Measurements from ENCODE around the gene RUBCNL. TPM values are rescaled to one million over a fixed set of nuclear protein-coding genes. Genes with fewer than 3 reads are reported as not detected.
"Not testable (repeated sequence)": the region's sequence is repeated elsewhere in the genome, so short reads cannot be mapped to it uniquely, and the experiment has no call there.

RUBCNL gene, protein sequence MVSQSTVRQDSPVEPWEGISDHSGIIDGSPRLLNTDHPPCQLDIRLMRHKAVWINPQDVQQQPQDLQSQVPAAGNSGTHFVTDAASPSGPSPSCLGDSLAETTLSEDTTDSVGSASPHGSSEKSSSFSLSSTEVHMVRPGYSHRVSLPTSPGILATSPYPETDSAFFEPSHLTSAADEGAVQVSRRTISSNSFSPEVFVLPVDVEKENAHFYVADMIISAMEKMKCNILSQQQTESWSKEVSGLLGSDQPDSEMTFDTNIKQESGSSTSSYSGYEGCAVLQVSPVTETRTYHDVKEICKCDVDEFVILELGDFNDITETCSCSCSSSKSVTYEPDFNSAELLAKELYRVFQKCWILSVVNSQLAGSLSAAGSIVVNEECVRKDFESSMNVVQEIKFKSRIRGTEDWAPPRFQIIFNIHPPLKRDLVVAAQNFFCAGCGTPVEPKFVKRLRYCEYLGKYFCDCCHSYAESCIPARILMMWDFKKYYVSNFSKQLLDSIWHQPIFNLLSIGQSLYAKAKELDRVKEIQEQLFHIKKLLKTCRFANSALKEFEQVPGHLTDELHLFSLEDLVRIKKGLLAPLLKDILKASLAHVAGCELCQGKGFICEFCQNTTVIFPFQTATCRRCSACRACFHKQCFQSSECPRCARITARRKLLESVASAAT
- 6.7 TPM for total RNA-seq
- long read RNA-seq, partial matches to known transcripts = 0 of 17 reads
- long read RNA-seq, other reads (novel, unspliced or antisense) = 14 of 17 reads

- DNase-seq (ENCODE audit: low spot score) = no peak
Measured at GRCh38 chr13:46387064-46387851, at the start of gene RUBCNL. Gene RUBCNL, minus strand, starts transcription at chr13:46387252. Its CDS starts 14,777 bp downstream, at chr13:46372475.

DNA sequence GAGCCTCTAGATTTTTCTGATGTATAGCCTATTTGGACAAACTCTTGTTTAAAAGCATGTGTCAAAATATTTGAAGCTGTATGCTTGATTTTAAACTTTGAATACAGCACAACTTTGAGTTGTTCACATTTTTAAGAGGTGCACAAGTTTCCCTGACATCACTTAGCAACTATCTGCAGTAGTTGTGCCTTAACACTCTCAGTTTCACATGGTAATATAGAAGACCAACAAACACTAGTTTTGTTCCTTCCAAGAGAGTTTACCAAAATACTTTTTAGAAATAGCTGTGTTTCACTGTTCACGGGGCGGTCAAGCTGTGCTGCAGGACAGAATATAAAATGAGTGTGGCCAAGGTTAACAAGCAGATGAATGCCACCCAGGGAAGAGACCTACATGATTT lies 42.5 kb upstream of the RUBCNL start:
- not testable (repeated sequence) for DNase-seq (ENCODE audit: low spot score)

DNA sequence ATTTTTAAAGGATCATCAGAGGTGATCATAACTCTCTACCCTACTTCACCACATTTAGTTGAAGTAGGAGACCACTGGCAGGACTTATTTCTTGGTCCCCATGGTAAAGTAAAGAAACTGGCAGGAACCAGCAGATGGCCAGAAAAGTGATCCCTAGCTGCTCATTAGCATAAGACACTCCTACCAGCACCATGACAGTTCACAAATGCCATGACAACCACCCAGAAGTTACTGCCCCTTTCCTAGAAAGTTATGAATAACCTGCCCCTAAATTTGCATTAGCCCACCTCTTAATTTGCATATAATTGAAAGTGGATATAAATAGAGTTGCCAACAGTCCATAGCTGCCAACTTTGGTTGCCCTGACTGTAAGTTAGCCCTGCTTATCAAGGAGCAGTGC lies 18.4 kb upstream of the RUBCNL start:
- no peak for DNase-seq (ENCODE audit: low spot score)

DNA sequence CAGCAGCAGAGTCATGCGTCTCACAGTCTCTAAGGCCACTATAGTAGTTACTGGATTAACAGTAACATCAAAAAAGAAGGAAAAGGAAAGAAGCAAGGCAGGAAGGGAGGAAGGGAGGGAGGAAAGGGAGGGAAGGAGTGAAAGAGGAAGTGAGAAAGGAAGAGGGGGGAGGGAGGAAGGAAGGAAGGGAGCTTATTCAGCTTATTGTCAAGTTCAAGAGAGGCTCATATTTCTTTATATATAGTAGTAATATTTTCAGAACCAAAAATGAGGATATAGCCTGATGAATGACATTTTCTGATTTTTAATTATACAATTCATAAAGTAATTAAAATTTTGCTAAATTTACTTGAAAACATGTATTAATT lies 17.7 kb upstream of the RUBCNL start:
- DNase-seq (ENCODE audit: low spot score) = no peak

DNA sequence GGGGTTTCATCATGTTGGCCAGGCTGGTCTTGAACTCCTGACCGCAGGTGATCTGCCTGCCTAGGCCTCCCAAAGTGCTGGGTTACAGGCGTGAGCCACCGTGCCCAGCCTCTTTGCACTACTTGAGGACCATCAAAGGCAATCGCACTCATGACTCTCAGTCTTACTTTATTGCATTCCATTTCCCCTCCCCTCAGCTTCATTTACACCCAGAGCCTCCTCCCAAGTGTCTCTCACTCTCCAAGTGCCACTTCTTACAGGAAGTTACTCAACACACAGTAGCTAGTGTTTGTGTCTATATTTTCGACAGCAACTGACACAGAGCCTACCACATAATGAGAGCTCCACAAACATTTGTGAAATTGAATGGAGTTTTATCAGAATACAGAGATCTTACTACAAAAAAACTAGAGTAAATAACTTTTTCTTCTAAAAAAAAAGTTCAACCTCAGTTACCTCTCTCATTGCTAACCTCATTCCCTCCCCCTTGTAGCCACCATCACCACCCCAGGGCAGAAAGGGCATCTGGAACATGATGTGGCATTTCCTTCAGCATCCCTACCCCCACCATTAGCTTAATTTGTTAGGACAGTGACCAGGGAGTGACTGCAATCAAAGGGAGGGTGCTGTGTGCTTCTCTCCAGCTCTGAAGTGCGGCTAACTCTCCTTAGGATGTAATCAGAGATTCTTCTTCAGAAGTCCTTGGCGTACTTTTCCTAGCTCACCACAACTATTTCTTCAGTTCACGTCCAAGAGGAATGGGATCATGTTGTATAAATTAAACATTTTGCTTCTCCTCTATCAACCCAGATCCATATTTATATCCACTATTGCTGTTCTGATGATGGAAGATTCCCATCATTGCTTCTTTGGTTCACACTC lies 17.0 kb upstream of the RUBCNL start:
- DNase-seq (ENCODE audit: low spot score) = no peak

- DNase-seq (ENCODE audit: low spot score) = no peak
Measured at GRCh38 chr13:46402178-46402577, 15.1 kb upstream of the RUBCNL start.

DNA sequence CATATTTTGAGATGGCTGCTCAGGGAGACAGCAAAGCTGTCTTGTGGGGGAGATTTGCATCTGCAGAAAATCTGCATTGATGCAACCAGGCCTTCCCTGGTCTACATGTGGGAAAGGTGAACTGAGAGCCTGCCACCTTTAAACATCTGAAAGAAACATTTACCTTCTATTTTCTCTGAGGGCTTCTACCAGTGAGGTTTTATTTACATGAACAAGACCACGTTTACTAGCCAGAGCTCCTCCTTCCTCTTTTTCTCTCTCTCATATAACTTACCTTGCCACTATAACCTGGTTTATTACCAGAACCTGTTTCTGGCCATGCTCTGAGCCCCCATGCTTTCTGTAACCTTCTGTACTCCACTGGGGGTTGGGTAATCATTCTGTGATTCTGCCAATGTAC lies 14.4 kb upstream of the RUBCNL start:
- DNase-seq (ENCODE audit: low spot score) = no peak

GRCh38 chr13:46396341-46396740 lies 9.3 kb upstream of the RUBCNL start:
- DNase-seq (ENCODE audit: low spot score) = no peak

DNA sequence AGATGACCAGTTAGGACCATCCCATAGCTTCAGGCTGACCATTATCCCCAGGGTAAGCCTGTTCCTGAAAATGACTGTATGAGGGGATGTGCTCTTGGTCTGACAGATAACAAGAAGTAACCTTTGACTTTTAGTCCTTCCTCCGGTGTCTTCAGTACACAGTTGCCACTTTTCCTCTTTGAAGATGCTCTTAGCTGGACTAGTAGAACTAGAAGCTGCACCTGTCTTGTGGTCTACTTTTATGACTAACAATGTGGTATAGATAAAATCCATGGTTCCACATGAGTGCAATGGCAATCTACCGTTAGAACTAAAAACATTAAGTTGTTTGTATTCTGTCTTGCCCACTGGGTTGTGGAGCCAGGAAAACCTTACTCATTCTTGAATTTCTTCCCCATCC lies 5.9 kb upstream of the RUBCNL start:
- no peak for DNase-seq (ENCODE audit: low spot score)

GRCh38 chr13:46389457-46390451 lies 2.7 kb upstream of the RUBCNL start:
- DNase-seq (ENCODE audit: low spot score) = no peak

DNA sequence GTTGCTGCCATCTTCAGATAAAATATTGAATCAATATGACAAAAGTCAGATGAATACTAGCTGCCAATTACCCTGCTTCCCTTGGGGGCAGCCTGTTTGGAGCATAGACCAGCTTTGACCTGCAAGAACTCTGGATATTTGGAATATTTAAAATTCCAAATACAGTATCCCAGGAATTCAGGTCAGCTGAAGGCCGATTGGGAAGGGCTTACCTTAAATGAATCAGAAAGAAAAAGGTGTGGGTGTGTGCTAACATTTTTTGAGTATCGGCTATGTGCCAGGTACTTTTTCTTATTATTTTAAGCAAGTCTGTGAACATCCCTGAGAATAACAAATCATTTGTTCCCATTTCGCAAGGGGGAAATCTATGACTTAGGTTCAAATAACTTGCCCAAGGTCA lies 1.8 kb upstream of the RUBCNL start:
- DNase-seq (ENCODE audit: low spot score) = no peak

GRCh38 chr13:46388308-46388707 lies 1.3 kb upstream of the RUBCNL start:
- no peak for DNase-seq (ENCODE audit: low spot score)

DNA sequence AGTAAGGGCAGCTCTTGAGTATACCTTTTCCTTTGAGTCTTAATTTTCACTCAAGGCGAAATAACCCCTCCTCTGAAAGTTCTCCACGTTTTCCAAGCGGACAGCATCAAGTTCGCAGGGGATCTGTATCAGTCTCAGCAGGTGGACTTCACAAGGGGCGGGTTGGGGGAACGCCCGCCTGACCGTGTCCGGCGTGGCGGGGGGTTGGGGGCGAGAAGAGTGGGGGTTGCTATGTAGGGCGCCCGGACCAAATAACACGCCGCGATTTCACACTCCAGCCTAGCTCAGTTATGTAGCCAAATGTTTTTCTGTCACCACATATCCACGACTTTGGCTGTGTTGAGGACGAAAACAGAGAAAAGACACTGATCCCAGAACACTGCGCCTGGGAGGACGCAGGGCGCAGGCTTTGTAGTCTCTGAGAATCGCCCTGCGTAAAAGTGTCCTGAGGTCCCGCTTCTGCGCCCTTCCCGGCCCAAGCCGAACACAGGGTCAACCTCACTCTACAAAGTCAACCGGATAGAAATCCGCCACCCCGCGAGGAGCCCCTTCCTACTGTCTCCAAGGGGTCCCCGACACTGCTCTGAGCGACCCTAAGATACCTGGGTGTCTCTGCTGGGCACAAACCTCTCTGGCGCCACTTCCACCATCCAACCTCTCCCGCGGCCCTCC lies 524 bp downstream of the RUBCNL start:
- no peak for DNase-seq (ENCODE audit: low spot score)

DNA sequence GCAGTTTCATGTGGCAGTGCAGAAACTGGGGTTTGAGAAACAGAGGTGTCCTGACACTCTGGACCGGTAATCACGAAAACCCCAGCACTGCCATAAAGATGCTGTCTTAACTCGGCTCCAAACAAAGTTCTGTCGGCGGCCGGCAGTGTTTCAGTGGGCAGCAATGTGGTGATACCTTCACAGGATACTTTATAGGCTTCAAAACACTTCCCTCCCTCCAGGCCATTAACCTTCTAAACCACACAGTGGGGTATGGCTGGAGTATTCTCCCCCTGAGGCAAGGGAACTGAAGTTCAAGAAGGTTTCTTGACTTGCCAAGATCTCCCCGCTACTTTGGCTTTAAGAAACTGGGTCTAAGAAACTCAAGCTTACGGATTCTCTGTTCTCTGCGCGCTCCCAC lies 1.1 kb downstream of the RUBCNL start:
- no peak for DNase-seq (ENCODE audit: low spot score)

- no peak for DNase-seq (ENCODE audit: low spot score)
Measured at GRCh38 chr13:46383383-46383782, 3.7 kb downstream of the RUBCNL start.

GRCh38 chr13:46382224-46382623 lies 4.8 kb downstream of the RUBCNL start:
- no peak for DNase-seq (ENCODE audit: low spot score)

GRCh38 chr13:46380242-46380641 lies 6.8 kb downstream of the RUBCNL start:
- DNase-seq (ENCODE audit: low spot score) = no peak

- no peak for DNase-seq (ENCODE audit: low spot score)
Measured at GRCh38 chr13:46379611-46380010, 7.4 kb downstream of the RUBCNL start.

DNA sequence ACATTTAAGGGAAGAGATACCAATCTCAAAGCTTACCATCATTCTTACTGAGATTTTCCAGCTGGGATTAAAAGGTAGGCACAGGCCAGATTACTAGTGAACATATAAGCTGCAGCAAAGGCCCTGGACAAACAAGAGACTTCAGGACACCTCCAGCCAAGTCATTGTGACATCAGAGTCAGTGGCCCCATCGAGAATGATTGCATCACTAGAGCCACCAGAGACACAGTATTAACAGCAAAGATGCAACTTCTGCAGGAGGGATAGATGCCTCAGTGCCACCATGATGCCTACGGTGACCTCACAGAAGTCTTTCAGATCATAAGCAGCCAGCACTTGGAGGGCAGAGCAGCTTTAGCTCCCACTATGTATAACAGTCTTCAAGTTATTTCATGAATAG lies 8.6 kb downstream of the RUBCNL start:
- DNase-seq (ENCODE audit: low spot score) = no peak
